Peyer's patch (tissue), 4 donors: ENCODE results near the gene ECM1.

Experiments used
- CTCF ChIP-seq, 6 experiments: fragments of 450-650 bp in 4 of 6; fragments of 200-600 bp in 2 of 6; sonication (generic) in 1 of 6; IDR thresholded peaks; one replicate each; pipeline ENCODE4 v1.5.1; 2017 to 2019; ENCODE audit warnings: antibody characterized with exemption in 6 of 6, mild to moderate bottlenecking in 3 of 6, moderate library complexity in 1 of 6
- POLR2A ChIP-seq, 2 donors: fragments of 450-650 bp; IDR thresholded peaks; one replicate each; pipeline ENCODE4 v1.5.1; 2017; ENCODE audit warnings: antibody characterized with exemption in 2 of 2, mild to moderate bottlenecking in 2 of 2, moderate library complexity in 2 of 2

- no peak for TF ChIP-seq CTCF (IDR thresholded peaks at IDR 0.05)
- no peak for TF ChIP-seq POLR2A (IDR thresholded peaks at IDR 0.05)
These were observed 30.6 kb upstream of the ECM1 start for GRCh38 chr1:150477320-150477719.
